ENCODE results near the gene TXNDC11.

The TXNDC11 gene

DNA sequence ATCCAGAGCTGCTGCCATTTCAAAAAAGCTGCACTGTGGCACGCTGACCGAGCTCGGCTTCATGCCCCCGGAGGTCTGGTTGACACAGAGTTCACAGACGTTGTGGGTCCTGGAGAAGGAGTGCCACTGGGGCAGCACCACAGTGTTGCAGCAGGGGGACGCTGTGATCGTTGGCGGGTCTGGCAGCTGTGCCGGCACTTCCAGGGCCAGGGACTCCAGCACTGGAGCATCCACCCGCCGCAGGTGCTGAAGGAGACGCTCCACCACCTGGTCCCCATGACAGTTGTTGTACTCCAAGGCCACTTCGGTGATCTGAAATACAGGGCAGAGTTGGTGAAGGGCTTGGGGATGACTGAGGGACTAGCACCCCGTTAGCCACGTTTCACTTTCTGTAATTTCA lies 50.9 kb downstream of the TXNDC11 start:
- ATAC-seq = no peak
- no peak overlapping the region for H3K4me3 Mint-ChIP-seq
- no peaks in the 10 kb centered on the region for H3K9me3 Mint-ChIP-seq
- no peak overlapping the region for H3K27ac Mint-ChIP-seq
- peaks cover 100% of the 10 kb centered on the region for H3K36me3 Mint-ChIP-seq
- no peak for DNase-seq (ENCODE audit: low spot score in 2 of 2)
- peaks cover 38% of the 10 kb centered on the region for H3K4me1 Mint-ChIP-seq

DNA sequence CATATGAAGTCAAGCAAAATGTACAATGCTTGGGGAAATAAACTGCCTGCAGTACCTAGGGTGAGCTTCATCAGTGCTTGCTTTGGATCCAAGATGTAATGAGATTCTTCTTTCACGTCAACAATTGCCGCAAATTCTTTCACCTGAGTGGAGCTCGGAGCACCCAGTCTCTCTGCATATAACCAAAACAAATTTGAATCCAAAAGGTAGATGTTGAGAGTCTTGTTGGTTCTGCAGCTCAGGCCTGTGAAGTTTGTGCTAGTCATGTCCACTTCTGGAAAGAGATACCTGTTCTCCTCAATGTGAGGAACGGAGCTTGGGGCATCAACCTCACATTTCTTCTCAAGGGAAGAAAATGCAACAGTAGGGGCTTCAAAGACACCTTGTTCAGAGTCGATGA lies 51.4 kb downstream of the TXNDC11 start:
- Mint-ChIP-seq H3K4me3 (no peak overlapping the region), H3K4me1 (peaks cover 33% of the 10 kb centered on the region), H3K9me3 (no peaks in the 10 kb centered on the region), H3K27ac (peak overlapping the region; percentile 75), H3K36me3 (peaks cover 100% of the 10 kb centered on the region)
- no peak for ATAC-seq
- DNase-seq (ENCODE audit: low spot score in 2 of 2) = no peak

DNA sequence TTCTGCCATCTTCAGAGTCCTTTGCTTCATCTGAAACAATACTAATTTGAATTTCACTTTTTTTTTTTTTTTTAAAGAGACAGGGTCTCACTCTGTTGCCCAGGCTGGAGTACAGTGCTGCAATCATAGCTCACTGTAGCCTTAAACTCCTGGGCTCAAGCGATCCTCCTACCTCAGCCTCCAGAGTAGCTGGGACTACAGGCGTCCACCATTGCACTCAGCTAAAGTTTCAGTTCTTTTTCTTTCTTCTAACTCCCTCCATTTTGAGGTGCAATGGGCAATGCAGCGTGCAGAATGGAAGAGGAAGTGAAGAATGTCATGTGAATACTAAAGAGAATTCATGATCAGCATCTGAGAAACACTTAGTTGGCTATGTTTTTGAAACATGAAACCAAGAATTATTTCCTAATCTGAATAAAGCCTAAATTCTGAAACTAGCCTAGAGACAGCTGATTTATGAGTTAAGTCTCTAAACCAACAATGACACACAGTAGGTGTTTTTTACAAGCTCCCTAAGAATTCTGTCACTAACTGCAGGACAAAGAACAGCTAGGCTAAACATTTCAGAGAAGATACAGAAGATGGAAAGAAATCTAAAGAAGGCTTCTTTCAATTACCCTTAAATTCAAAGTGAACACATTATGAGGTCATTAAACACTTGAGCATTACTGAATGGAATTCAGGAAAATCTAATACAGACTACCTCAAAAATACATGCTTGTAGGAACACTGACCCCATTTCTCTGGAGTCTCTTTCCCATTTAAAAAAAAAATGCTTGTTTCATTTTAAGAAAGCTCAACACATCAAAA lies 53.4 kb downstream of the TXNDC11 start:
- peaks cover 29% of the 10 kb centered on the region for H3K4me1 Mint-ChIP-seq
- H3K4me3 Mint-ChIP-seq = no peak overlapping the region
- H3K36me3 Mint-ChIP-seq = peaks cover 99% of the 10 kb centered on the region
- no peaks in the 10 kb centered on the region for H3K9me3 Mint-ChIP-seq
- H3K27ac Mint-ChIP-seq = no peak overlapping the region
- DNase-seq (ENCODE audit: low spot score in 2 of 2) = no peak
- no peak for ATAC-seq

DNA sequence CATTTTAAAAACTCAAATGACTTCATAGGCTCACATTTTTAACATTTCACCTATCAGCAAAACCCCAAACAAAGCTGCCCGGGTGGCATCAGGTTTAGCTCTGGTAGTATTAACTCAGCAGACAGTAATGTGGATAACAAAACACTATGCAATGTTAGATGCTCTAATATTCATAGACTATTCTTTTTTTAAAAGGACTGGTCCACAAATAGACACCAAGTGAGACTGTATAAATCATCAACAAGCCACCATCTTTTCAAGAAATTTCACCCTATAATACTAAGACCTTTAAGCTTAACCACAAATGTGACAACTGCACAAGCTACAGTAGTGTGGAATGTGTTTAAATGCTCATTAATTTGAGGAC lies 54.2 kb downstream of the TXNDC11 start:
- Mint-ChIP-seq H3K27ac (no peak overlapping the region), H3K4me1 (peaks cover 30% of the 10 kb centered on the region), H3K36me3 (peaks cover 99% of the 10 kb centered on the region), H3K4me3 (no peak overlapping the region), H3K9me3 (no peaks in the 10 kb centered on the region)
- ATAC-seq = no peak
- no peak for DNase-seq (ENCODE audit: low spot score in 2 of 2)

DNA sequence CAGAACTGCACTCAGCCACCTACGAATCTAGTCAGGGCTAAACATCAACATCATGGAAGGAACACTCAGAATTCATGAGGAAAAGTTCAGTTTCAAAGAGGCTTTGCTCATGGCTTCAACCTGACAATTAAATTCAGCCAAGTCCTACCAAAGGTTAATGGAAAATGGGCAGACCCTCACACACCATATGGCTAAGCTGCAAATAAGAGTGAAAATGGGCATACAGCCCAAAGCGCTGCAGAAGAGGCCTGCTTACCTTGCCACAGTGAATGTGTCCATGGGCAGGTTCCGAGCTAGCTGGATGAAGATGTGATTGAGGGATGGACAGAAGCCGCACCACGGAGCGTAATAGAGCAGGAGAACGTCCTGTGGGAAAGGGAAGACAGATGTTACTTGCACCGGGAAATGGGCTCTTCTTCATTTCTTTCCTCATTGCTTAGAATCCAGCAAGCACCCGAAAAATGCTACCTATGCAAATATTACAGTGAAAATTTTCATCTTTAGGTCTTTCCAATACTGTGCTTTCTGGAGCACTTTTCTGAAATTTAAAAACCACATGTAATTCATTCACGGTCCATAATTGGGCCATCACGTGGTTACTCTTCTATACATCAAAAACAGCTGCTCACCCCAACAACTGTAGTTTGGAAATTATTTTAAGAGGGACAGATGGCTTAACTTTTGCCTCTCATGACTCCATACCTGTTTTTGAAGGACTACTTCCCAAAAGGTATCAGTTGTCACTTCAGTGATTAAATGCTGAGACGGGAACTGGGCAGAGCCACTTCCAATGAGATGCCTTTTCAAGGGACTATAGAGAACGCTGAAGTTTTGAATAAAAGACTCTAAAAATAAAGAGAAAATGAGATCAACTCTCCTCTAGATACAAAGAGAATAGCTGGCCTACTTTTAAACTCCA lies 54.8 kb downstream of the TXNDC11 start:
- H3K9me3 Mint-ChIP-seq = no peaks in the 10 kb centered on the region
- no peak overlapping the region for H3K27ac Mint-ChIP-seq
- H3K36me3 Mint-ChIP-seq = peaks cover 99% of the 10 kb centered on the region
- H3K4me3 Mint-ChIP-seq = no peak overlapping the region
- no peak for ATAC-seq
- DNase-seq (ENCODE audit: low spot score in 2 of 2) = no peak
- H3K4me1 Mint-ChIP-seq = peaks cover 32% of the 10 kb centered on the region

DNA sequence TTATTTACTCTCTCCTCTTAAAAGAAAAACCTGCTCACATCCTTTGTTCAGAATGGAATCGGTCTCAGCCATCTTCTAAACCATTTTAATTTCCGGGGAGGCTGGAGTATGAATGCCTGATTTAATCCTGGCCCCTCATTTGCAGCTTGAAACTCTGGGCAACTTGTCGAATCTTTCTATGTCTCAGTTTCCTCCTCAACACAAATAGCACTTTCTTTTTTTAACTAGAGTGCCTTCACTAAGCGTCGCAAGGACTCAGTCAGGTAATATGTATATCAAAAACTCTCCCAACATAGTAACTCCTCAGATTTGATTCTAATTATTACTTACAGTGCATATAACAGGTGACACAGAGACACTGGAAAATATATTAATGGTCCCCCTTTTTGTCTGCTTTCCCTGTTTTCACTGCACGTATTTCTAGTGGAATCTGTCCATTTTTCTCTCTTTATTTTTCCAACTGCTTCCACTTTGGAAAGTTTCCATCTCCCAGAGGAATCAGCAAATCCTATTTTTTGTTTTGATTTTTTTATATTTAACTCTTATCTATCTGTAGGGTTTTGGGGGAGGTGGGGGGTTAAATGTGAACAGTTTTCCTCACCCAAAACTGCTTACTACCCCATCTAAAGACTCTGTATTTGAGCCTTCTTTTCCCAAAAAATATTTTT lies 55.8 kb downstream of the TXNDC11 start:
- no peak for ATAC-seq
- H3K4me3 Mint-ChIP-seq = no peak overlapping the region
- H3K36me3 Mint-ChIP-seq = peaks cover 99% of the 10 kb centered on the region
- no peak overlapping the region for H3K27ac Mint-ChIP-seq
- no peaks in the 10 kb centered on the region for H3K9me3 Mint-ChIP-seq
- H3K4me1 Mint-ChIP-seq = peaks cover 39% of the 10 kb centered on the region
- DNase-seq (ENCODE audit: low spot score in 2 of 2) = no peak

DNA sequence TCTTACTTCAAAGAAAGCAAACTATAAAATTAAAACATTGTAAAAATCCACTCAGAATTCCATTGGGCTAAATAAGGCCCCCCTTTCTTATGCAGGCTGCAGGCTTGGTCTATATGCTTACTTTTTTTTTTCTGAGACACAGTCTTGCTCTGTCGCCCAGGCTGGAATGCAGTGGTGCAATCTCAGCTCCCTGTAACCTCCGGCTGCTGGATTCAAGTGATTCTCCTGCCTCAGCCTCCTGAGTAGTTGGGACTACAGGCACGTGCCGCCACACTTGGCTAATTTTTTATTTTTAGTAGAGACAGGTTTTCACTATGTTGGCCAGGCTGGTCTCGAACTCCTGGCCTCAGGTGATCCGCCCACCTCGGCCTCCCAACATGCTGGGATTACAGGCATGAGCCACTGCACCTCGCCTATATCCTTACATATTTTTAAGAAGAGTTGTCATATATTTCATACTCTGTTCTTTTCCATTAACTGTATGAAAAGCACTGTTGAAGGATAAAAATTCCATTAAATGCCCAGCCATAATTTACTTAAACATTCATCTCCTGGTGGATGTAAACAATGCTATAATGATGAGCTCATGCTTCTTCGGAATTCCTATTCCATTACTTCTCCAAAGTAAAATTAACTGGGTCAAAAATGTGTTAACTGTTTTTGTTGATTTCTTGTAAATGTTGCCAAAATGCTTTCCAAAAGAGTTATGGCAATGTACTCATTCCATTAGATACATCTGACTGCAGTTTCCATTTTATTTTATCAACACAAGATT lies 56.6 kb downstream of the TXNDC11 start:
- no peak for DNase-seq (ENCODE audit: low spot score in 2 of 2)
- Mint-ChIP-seq H3K36me3 (peaks cover 99% of the 10 kb centered on the region), H3K4me3 (no peak overlapping the region), H3K9me3 (no peaks in the 10 kb centered on the region), H3K27ac (no peak overlapping the region), H3K4me1 (peaks cover 46% of the 10 kb centered on the region)
- ATAC-seq = no peak

DNA sequence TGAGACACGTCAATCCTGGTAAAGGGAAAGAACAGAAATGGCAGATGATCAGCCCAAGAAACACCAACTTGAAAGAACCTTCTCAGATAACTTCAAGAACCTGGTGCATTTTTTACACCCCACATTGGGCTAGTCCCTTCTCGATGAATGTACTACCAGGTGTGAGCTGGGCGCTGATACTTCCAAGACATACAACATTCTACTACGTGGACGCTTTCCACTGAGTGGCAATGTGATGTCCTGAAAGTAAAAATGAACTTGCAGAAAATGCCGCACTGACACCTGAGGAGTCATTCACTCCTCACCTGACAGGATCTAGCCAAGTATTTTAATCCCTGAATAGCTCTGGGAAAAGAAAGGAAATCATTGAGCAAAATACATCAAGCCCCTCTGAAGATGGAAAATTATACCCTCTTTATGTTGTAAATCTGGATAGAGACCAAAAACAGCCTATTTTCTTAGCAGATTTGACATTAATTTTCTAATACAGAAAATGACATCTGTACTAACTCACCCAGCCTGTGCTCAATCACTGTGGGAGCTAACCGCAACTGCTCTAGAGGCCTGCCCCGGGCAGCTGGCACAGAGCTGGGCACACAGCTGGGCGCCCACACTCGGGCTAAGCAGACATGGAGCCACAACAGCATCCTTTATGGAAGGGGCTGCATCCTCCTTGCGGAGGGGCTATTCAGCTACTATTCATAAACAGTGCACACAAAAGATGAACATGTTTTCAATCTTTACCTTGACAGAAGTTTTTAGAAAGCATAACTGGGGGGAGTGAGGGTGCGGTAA lies 58.2 kb downstream of the TXNDC11 start:
- Mint-ChIP-seq H3K4me1 (peaks cover 37% of the 10 kb centered on the region), H3K27ac (peak overlapping the region; percentile 20), H3K4me3 (no peak overlapping the region), H3K9me3 (no peaks in the 10 kb centered on the region), H3K36me3 (peaks cover 98% of the 10 kb centered on the region)
- ATAC-seq (no peak), DNase-seq (ENCODE audit: low spot score in 2 of 2) (no peak)

DNA sequence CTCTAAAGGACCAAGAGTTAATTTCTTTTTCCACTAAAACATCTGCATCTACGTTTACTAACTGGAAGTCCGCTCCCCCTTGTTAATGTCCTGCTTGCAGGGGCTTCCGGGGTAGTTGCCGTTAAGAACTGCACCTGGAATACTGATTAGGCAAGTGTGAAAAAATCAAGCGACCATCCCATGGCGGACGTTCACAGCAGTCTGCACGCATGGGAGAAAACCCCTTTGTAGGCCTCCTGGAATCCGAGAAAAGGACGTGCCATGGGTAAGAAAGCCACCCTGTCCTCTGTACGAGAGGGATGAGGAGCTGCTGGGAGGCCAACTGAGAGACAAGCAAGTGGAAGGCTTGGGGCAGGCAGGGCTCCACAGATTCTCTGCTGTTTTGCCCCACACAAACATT lies 59.5 kb downstream of the TXNDC11 start:
- Mint-ChIP-seq H3K4me1 (peaks cover 37% of the 10 kb centered on the region), H3K9me3 (no peaks in the 10 kb centered on the region), H3K36me3 (peaks cover 98% of the 10 kb centered on the region), H3K27ac (peak overlapping the region; percentile 32), H3K4me3 (no peak overlapping the region)
- no peak for ATAC-seq
- no peak for DNase-seq (ENCODE audit: low spot score in 2 of 2)

DNA sequence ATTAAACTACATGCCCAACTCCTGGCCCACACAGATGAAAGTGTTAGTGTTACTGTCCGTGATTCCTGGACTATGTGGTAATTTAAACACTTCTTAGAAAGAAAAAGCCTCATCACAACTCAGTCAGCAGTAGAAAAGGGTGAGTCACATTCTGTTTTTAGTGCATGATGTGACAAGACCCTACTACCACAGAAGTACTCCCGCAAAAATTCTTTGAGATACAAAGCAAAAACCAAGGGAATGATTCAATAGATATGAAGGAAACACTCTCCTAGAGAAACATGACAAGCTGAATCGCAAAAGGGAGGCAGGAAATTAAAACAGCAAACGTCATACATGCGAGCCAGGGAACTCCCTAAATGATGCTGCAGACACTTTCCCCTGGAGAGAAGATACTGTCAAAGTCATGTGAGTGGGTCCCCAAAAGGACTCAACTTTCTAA lies 60.0 kb downstream of the TXNDC11 start:
- peaks cover 98% of the 10 kb centered on the region for H3K36me3 Mint-ChIP-seq
- H3K4me3 Mint-ChIP-seq = no peak overlapping the region
- H3K9me3 Mint-ChIP-seq = no peaks in the 10 kb centered on the region
- peak overlapping the region; percentile 32 for H3K27ac Mint-ChIP-seq
- H3K4me1 Mint-ChIP-seq = peaks cover 40% of the 10 kb centered on the region
- no peak for DNase-seq (ENCODE audit: low spot score in 2 of 2)
- peak; percentile 79 for ATAC-seq

DNA sequence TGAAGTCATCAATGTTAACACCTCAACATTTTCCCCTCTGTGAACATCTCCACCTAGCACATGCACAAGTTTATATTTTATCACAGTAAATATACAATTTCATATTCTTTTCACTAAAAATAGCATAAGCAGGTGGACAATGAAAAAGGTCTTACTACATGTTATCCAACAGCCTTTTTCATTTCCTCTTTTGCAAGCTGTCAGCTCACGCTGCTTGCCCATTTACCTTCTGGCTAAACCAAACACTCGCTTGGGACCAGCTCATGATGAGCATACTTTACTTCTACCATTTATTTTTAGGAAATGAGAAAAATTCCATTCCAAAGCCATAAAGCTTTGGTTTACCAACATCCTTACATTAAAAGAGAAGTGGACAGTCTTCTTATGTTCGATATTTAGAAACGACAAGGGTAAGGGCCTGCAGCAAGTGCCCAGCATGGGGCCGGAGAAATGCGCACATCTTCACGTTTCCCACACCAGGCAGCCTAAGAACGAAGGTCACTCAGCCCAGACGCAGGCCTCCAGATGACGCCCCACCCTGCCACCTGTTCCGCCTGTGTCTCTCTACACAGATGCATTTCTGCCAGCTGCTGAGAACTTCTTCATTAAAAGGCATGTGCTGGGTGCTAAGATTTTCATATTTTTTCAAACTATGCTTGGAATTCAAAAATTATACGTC lies 60.5 kb downstream of the TXNDC11 start:
- Mint-ChIP-seq H3K36me3 (peaks cover 98% of the 10 kb centered on the region), H3K4me1 (peaks cover 38% of the 10 kb centered on the region), H3K4me3 (no peak overlapping the region), H3K9me3 (no peaks in the 10 kb centered on the region), H3K27ac (peak overlapping the region; percentile 32)
- DNase-seq (ENCODE audit: low spot score in 2 of 2) (no peak), ATAC-seq (peak; percentile 31)

DNA sequence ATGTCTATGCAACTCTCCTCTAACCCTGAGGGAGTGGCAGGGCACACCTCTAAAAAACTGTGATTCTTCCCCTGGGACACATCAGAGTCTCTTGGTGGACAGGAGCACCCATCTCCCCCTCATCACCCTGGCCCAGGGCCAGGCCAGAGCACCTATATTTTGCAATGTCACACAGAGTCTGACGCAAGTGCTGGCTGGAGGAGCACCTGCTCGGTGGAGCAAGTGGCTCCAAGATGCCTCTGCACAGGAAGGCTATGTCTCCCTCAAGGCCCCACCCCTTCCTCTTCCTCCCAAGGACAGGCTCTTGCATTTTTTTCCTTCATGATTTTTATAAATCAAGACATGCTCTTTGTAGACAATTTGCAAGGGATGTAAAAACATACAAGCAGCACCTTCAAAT lies 61.1 kb downstream of the TXNDC11 start:
- Mint-ChIP-seq H3K36me3 (peaks cover 96% of the 10 kb centered on the region), H3K9me3 (no peaks in the 10 kb centered on the region), H3K4me1 (peaks cover 38% of the 10 kb centered on the region), H3K4me3 (no peak overlapping the region), H3K27ac (no peak overlapping the region)
- ATAC-seq = no peak
- no peak for DNase-seq (ENCODE audit: low spot score in 2 of 2)

DNA sequence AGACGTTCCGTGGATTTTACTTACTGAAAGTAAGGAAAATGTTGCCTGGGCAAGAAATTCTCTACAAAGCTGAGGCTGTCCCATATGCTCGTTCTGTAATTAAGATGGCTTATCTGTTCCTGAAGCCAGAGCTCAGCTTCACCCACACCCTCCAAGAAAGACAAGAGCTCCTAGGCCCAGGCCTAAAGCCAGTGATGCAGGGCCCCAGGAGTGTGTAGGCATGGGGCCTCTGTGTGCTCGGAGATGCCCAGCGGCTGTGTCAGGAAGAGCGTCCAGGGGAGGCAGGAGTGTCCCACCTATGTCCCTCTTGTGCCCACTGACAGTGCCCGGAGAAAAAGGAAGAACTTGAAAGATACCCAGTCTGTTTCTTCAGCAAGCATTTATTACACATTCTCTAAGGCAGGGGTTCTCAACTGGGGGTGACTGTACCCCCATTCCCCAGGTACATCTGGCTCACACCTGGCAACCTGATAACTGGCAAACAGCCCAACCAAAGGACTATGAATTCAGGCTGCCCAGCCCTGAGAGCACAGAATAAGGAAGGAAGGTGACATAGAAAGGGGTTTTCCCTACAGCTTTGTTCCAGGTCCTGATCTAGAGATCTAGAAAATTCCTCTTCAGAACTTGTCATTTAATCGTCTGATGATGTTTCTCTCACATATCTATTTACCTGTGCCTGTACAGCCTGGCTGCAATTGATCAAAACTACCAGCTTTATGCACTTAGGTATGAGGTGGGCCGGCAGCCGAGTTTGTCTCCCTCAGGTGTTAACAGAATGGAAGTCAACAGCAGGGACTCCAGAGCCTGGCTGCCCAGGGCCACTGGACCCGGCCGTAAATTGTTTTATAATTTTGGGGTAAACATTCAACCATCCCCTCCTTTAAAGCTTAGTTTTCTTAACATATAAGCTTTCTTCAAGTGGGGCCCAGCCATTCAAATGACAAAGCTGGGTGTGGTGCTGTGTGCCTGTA lies 62.4 kb downstream of the TXNDC11 start:
- Mint-ChIP-seq H3K36me3 (peaks cover 88% of the 10 kb centered on the region), H3K4me1 (peaks cover 46% of the 10 kb centered on the region), H3K4me3 (no peak overlapping the region), H3K9me3 (no peaks in the 10 kb centered on the region), H3K27ac (peak overlapping the region; percentile 40)
- no peak for DNase-seq (ENCODE audit: low spot score in 2 of 2)
- no peak for ATAC-seq
